Esophagus muscularis mucosa (tissue), 3 donors: ENCODE results near the gene MYO16.

Experiments
- CTCF ChIP-seq, 3 experiments: fragments of 200-600 bp in 2 of 3; fragments of 450-650 bp in 1 of 3; sonication (generic) in 2 of 3; IDR thresholded peaks; one replicate each; pipeline ENCODE4 v1.5.1; 2017 to 2019; ENCODE audit warnings: antibody characterized with exemption in 3 of 3, mild to moderate bottlenecking in 2 of 3, moderate library complexity in 1 of 3
- POLR2A ChIP-seq: fragments of 450-650 bp; IDR thresholded peaks from one replicate; pipeline ENCODE4 v1.6.1; 2017; ENCODE audit warnings: antibody characterized with exemption, moderate library complexity, mild to moderate bottlenecking, low read depth

GRCh38 chr13:109204657-109205056 is 575.2 kb downstream of the MYO16 start:
- TF ChIP-seq CTCF (IDR thresholded peaks at IDR 0.05): no peak
- TF ChIP-seq POLR2A: no peak
